ENCODE data around the gene KCNQ5.

KCNQ5 gene

GRCh38 chr6:72938104-72938503 lies 316.2 kb downstream of the KCNQ5 start:
- no peaks in the 10 kb centered on the region for H3K9me3 ChIP-seq (ENCODE audit: control insufficient read depth, insufficient read depth, low read depth, low read length)
- no peak overlapping the region for H3K27ac ChIP-seq (ENCODE audit: extremely low read depth, low read depth, low read length)
- no peaks in the 10 kb centered on the region for H3K4me1 ChIP-seq (ENCODE audit: control insufficient read depth, insufficient read depth, low read length)
- ChIA-PET POLR2A (no interaction called here), CTCF (interaction anchor here (0.6 to 0.7 kb wide), 2 partner anchors 9 to 15 kb away, joined by 3 read pairs; no protein-coding TSS in a partner anchor)
- no peaks in the 10 kb centered on the region for H3K36me3 ChIP-seq (ENCODE audit: control insufficient read depth in 2 of 2, insufficient read depth in 1 of 2, low read length in 2 of 2)
- no peak overlapping the region for H3K4me3 ChIP-seq (ENCODE audit: low read depth, low read length)
- no peak for TF ChIP-seq ZBTB1 (tag by site-specific recombination; IDR thresholded peaks at IDR 0.05)
- no peak for TF ChIP-seq ZNF792 (tag by site-specific recombination; IDR thresholded peaks at IDR 0.05)

DNA sequence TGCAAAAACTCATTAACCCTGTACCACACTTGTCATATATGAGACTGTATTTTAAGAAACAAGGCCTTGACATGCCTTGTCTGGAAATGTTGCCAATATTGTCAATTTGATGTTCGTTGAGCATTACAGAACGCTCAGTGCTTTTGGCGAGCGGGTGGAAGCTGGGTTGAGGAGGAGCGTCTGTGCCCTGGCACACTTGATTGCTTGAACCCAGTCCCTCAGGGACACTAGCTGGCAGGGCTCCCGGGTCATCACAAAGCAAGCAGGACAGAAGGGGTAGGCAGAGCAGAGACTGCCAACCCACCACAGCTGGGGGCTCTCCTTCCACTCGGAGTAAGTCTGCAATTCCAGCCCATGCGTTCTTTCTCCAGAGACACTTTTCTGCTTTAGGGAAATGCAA lies 317.1 kb downstream of the KCNQ5 start:
- TF ChIP-seq ZNF2 (tag by site-specific recombination; IDR thresholded peaks at IDR 0.05) (no peak), MZF1 (tag by site-specific recombination; IDR thresholded peaks at IDR 0.05; ENCODE audit: borderline replicate concordance) (no peak), ZNF214 (tag by site-specific recombination; IDR thresholded peaks at IDR 0.05; ENCODE audit: borderline replicate concordance) (no peak), SCRT1 (tag by site-specific recombination; IDR thresholded peaks at IDR 0.05; ENCODE audit: borderline replicate concordance) (no peak), ZNF654 (tag by site-specific recombination; IDR thresholded peaks at IDR 0.05; ENCODE audit: low read depth) (no peak), ZNF211 (tag by site-specific recombination; IDR thresholded peaks at IDR 0.05; ENCODE audit: low read depth) (no peak), HOXD13 (CRISPR knock-in tag; IDR thresholded peaks at IDR 0.05; ENCODE audit: borderline replicate concordance) (no peak), KLF8 (tag by site-specific recombination; IDR thresholded peaks at IDR 0.05) (no peak), ZBTB20 (tag by site-specific recombination; IDR thresholded peaks at IDR 0.05) (no peak), ZNF837 (tag by site-specific recombination; IDR thresholded peaks at IDR 0.05) (no peak), PRDM4 (tag by site-specific recombination; IDR thresholded peaks at IDR 0.05) (no peak), ZEB2 (tag by site-specific recombination; IDR thresholded peaks at IDR 0.05) (no peak), ZNF157 (tag by site-specific recombination; IDR thresholded peaks at IDR 0.05) (no peak), ZNF24 (tag by site-specific recombination; IDR thresholded peaks at IDR 0.05) (no peak), ZNF366 (tag by site-specific recombination; conservative IDR thresholded peaks at IDR 0.05) (no peak), ZNF777 (tag by site-specific recombination; IDR thresholded peaks at IDR 0.05; ENCODE audit: borderline replicate concordance) (no peak), ZNF555 (tag by site-specific recombination; conservative IDR thresholded peaks at IDR 0.05) (no peak), ZNF169 (tag by site-specific recombination; IDR thresholded peaks at IDR 0.05) (no peak), ZNF529 (tag by site-specific recombination; IDR thresholded peaks at IDR 0.05; ENCODE audit: insufficient replicate concordance) (no peak), ZNF426 (tag by site-specific recombination; IDR thresholded peaks at IDR 0.05) (no peak)
- Histone ChIP-seq H3K4me1 (ENCODE audit: control insufficient read depth, insufficient read depth, low read length) (no peaks in the 10 kb centered on the region), H3K4me3 (ENCODE audit: low read depth, low read length) (no peak overlapping the region), H3K36me3 (ENCODE audit: control insufficient read depth in 2 of 2, insufficient read depth in 1 of 2, low read length in 2 of 2) (no peaks in the 10 kb centered on the region), H3K27ac (ENCODE audit: extremely low read depth, low read depth, low read length) (no peak overlapping the region), H3K9me3 (ENCODE audit: control insufficient read depth, insufficient read depth, low read depth, low read length) (no peaks in the 10 kb centered on the region)
- ChIA-PET POLR2A (no interaction called here), CTCF (no interaction called here)

DNA sequence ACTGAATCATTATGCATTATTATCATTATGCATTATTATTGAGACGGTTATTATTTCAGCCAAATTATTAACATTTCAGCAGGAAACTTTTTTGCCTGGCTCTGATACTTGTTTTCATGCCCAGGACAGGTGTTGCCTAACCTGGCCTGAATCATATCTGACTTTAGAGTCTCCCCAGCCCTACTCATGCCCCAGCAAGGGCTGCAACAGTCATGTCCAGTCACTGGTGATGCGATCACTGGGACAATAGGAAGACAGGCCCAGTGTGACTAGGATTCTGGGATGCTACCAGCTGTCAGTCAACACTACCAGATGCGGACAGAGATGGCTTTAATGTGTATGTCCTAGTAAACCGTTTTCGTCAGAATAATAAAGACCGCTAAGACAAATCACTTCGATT lies 318.4 kb downstream of the KCNQ5 start:
- H3K4me1 ChIP-seq (ENCODE audit: control insufficient read depth, insufficient read depth, low read length), result no peaks in the 10 kb centered on the region
- POLR2A ChIA-PET, result no interaction called here
- H3K4me3 ChIP-seq (ENCODE audit: low read depth, low read length), result no peak overlapping the region
- H3K27ac ChIP-seq (ENCODE audit: extremely low read depth, low read depth, low read length), result no peak overlapping the region
- no peaks in the 10 kb centered on the region for H3K36me3 ChIP-seq (ENCODE audit: control insufficient read depth in 2 of 2, insufficient read depth in 1 of 2, low read length in 2 of 2)
- CTCF ChIA-PET, result no interaction called here
- no peaks in the 10 kb centered on the region for H3K9me3 ChIP-seq (ENCODE audit: control insufficient read depth, insufficient read depth, low read depth, low read length)
- TF ChIP-seq ZNF202 (tag by site-specific recombination; IDR thresholded peaks at IDR 0.05; ENCODE audit: borderline replicate concordance), result no peak
- TF ChIP-seq, protein P1, sequence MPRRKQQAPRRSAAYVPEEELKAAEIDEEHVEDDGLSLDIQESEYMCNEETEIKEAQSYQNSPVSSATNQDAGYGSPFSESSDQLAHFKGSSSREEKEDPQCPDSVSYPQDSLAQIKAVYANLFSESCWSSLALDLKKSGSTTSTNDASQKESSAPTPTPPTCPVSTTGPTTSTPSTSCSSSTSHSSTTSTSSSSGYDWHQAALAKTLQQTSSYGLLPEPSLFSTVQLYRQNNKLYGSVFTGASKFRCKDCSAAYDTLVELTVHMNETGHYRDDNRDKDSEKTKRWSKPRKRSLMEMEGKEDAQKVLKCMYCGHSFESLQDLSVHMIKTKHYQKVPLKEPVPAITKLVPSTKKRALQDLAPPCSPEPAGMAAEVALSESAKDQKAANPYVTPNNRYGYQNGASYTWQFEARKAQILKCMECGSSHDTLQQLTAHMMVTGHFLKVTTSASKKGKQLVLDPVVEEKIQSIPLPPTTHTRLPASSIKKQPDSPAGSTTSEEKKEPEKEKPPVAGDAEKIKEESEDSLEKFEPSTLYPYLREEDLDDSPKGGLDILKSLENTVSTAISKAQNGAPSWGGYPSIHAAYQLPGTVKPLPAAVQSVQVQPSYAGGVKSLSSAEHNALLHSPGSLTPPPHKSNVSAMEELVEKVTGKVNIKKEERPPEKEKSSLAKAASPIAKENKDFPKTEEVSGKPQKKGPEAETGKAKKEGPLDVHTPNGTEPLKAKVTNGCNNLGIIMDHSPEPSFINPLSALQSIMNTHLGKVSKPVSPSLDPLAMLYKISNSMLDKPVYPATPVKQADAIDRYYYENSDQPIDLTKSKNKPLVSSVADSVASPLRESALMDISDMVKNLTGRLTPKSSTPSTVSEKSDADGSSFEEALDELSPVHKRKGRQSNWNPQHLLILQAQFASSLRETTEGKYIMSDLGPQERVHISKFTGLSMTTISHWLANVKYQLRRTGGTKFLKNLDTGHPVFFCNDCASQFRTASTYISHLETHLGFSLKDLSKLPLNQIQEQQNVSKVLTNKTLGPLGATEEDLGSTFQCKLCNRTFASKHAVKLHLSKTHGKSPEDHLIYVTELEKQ (tag by site-specific recombination; IDR thresholded peaks at IDR 0.05; ENCODE audit: borderline replicate concordance), result no peak
- no peak for TF ChIP-seq HOXA7 (CRISPR knock-in tag; IDR thresholded peaks at IDR 0.05; ENCODE audit: borderline replicate concordance)
- TF ChIP-seq ZNF791 (tag by site-specific recombination; IDR thresholded peaks at IDR 0.05), result no peak
- TF ChIP-seq ZEB2 (tag by site-specific recombination; IDR thresholded peaks at IDR 0.05), result no peak
- TF ChIP-seq CTCF (tag by site-specific recombination; IDR thresholded peaks at IDR 0.05), result no peak

Data from HEK293 (cell line).